Sigmoid colon (tissue), 4 donors: ENCODE results near the gene SMC1B.

Experiments used
- EP300 ChIP-seq, 4 donors: sonication (generic); formaldehyde crosslinking; IDR thresholded peaks; one replicate each; pipeline ENCODE4 v1.6.1; 2017; ENCODE audit warnings: antibody characterized with exemption in 4 of 4
- POLR2A ChIP-seq, 2 donors: fragments of 450-650 bp; IDR thresholded peaks; one replicate each; pipeline ENCODE4 v1.6.1; 2016; ENCODE audit warnings: antibody characterized with exemption in 2 of 2, mild to moderate bottlenecking in 2 of 2, moderate library complexity in 2 of 2
- POLR2AphosphoS5 ChIP-seq, 4 donors: sonication (generic); formaldehyde crosslinking; IDR thresholded peaks; one replicate each; pipeline ENCODE4 v1.6.1; 2017; ENCODE audit warnings: antibody characterized with exemption in 4 of 4
- TF ChIP-seq, protein P1 (sequence below), 4 experiments: fragments of 450-650 bp in 3 of 4; fragments of 200-600 bp in 1 of 4; IDR thresholded peaks; one replicate each; pipeline ENCODE4 v1.5.1; 2016 to 2019; ENCODE audit warnings: antibody characterized with exemption in 4 of 4, mild to moderate bottlenecking in 3 of 4, moderate library complexity in 2 of 4

GRCh38 chr22:45303181-45303580 lies 110.2 kb downstream of the SMC1B start:
- TF ChIP-seq, protein P1, sequence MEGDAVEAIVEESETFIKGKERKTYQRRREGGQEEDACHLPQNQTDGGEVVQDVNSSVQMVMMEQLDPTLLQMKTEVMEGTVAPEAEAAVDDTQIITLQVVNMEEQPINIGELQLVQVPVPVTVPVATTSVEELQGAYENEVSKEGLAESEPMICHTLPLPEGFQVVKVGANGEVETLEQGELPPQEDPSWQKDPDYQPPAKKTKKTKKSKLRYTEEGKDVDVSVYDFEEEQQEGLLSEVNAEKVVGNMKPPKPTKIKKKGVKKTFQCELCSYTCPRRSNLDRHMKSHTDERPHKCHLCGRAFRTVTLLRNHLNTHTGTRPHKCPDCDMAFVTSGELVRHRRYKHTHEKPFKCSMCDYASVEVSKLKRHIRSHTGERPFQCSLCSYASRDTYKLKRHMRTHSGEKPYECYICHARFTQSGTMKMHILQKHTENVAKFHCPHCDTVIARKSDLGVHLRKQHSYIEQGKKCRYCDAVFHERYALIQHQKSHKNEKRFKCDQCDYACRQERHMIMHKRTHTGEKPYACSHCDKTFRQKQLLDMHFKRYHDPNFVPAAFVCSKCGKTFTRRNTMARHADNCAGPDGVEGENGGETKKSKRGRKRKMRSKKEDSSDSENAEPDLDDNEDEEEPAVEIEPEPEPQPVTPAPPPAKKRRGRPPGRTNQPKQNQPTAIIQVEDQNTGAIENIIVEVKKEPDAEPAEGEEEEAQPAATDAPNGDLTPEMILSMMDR (IDR thresholded peaks at IDR 0.05), result no peak
- TF ChIP-seq POLR2A (IDR thresholded peaks at IDR 0.05), result no peak
- TF ChIP-seq EP300 (IDR thresholded peaks at IDR 0.05), result no peak
- no peak for TF ChIP-seq POLR2AphosphoS5 (IDR thresholded peaks at IDR 0.05)
